IMR-90 (cell line): ENCODE measurements around the gene DNAJB9. TPM values are rescaled to one million over a fixed set of nuclear protein-coding genes. Genes with fewer than 3 reads are reported as not detected.

Source experiments
- ATAC-seq: fragments of 200-7000 bp; cut with Tn5 transposase; 2 replicates; pipeline ENCODE4 v1.9.1; 2020; ENCODE audit warnings: low read depth, mild to moderate bottlenecking, moderate library complexity
- BruUV-seq: library from RNA; stranded (reverse); fragments of 400-500 nt; replicated peaks from 2 replicates; lab custom pipeline; 2021; lab: Mats Ljungman, UMichigan
- CTCF ChIA-PET: fragments of 300-600 bp; formaldehyde crosslinking; extraction: SDS; loops from one replicate; lab custom pipeline; 2021; ENCODE audit warnings: antibody characterized with exemption; lab: Yijun Ruan, JAX
- POLR2A ChIA-PET: fragments of 300-600 bp; sonication (Branson Sonifier 250); formaldehyde crosslinking; loops from one replicate; lab custom pipeline; 2022; ENCODE audit warnings: antibody characterized with exemption; ENCODE audit not compliant: unreplicated experiment; lab: Charles Lee
- DNase-seq: peaks from one replicate; pipeline ENCODE4 v3.0.0; 2013
- H2AFZ ChIP-seq: replicated peaks from 2 replicates; pipeline ENCODE3; 2013; ENCODE audit warnings: low read length, mild to moderate bottlenecking; ENCODE audit not compliant: poor library complexity
- H2AK5ac ChIP-seq: 2 replicates; pipeline ENCODE4 v1.6.1; 2013; ENCODE audit warnings: low read depth, low read length, inconsistent platforms
- H2AK9ac ChIP-seq: replicated peaks from 2 replicates; pipeline ENCODE3; 2013; ENCODE audit warnings: mild to moderate bottlenecking, low read depth, low read length, moderate library complexity; ENCODE audit not compliant: poor library complexity
- H2BK120ac ChIP-seq: 2 replicates; pipeline ENCODE4 v1.6.1; 2013; ENCODE audit warnings: low read depth, low read length, inconsistent platforms
- H2BK15ac ChIP-seq: 3 replicates; pipeline ENCODE4 v1.6.1; 2013; ENCODE audit warnings: low read depth, low read length, inconsistent platforms
- H2BK20ac ChIP-seq: 2 replicates; pipeline ENCODE4 v1.6.1; 2013; ENCODE audit warnings: low read depth, mild to moderate bottlenecking, inconsistent platforms, low read length, moderate library complexity
- H2BK5ac ChIP-seq: 2 replicates; pipeline ENCODE4 v1.6.1; 2013; ENCODE audit warnings: mild to moderate bottlenecking, low read depth, low read length, inconsistent platforms; ENCODE audit not compliant: poor library complexity, severe bottlenecking
- H3K14ac ChIP-seq: replicated peaks from 2 replicates; pipeline ENCODE4 v1.6.1; 2013; ENCODE audit warnings: low read depth, low read length, inconsistent platforms
- H3K18ac ChIP-seq: 2 replicates; pipeline ENCODE4 v1.6.1; 2013; ENCODE audit warnings: low read depth, low read length, control low read depth
- H3K23ac ChIP-seq: 2 replicates; pipeline ENCODE4 v1.6.1; 2013; ENCODE audit warnings: low read depth, low read length, inconsistent platforms
- H3K27ac ChIP-seq: 2 replicates; pipeline ENCODE4 v1.5.1; 2013; ENCODE audit warnings: mild to moderate bottlenecking, control low read depth, low read length; ENCODE audit not compliant: insufficient read depth
- H3K27me3 ChIP-seq: 2 replicates; pipeline ENCODE4 v1.6.1; 2013; ENCODE audit warnings: low read length; ENCODE audit not compliant: control insufficient read depth, insufficient read depth
- H3K36me3 ChIP-seq: 2 replicates; pipeline ENCODE4 v1.6.1; 2013; ENCODE audit warnings: low read length, mixed read lengths; ENCODE audit not compliant: control insufficient read depth, insufficient read depth
- H3K4ac ChIP-seq: 2 replicates; pipeline ENCODE4 v1.6.1; 2013; ENCODE audit warnings: low read depth, low read length, inconsistent platforms
- H3K4me1 ChIP-seq: 2 replicates; pipeline ENCODE4 v1.6.1; 2013; ENCODE audit warnings: low read length, mixed read lengths; ENCODE audit not compliant: control insufficient read depth, insufficient read depth
- H3K4me2 ChIP-seq: 2 replicates; pipeline ENCODE4 v1.6.1; 2013; ENCODE audit warnings: low read depth, mild to moderate bottlenecking, control low read depth, low read length, moderate library complexity
- H3K4me3 ChIP-seq: 2 replicates; pipeline ENCODE4 v1.5.1; 2013; ENCODE audit warnings: low read depth, mild to moderate bottlenecking, control low read depth, low read length, moderate library complexity; ENCODE audit not compliant: insufficient read depth
- H3K56ac ChIP-seq: 2 replicates; pipeline ENCODE4 v1.6.1; 2013; ENCODE audit warnings: low read length, inconsistent platforms; ENCODE audit not compliant: insufficient read depth; ENCODE audit errors: extremely low read depth
- H3K79me1 ChIP-seq, 2 experiments: 2 replicates each; pipeline ENCODE4 v1.6.1; 2013; ENCODE audit warnings: low read length in 2 of 2, inconsistent platforms in 1 of 2, low read depth in 1 of 2
- H3K9ac ChIP-seq: 2 replicates; pipeline ENCODE4 v1.6.1; 2013; ENCODE audit warnings: low read depth, low read length, control low read depth
- H3K9me1 ChIP-seq: 2 replicates; pipeline ENCODE4 v1.6.1; 2013; ENCODE audit warnings: low read length, inconsistent platforms; ENCODE audit not compliant: insufficient read depth
- H3K9me3 ChIP-seq: 2 replicates; pipeline ENCODE4 v1.6.1; 2013; ENCODE audit warnings: low read length; ENCODE audit not compliant: control insufficient read depth, insufficient read depth
- H4K20me1 ChIP-seq: 2 replicates; pipeline ENCODE4 v1.6.1; 2013; ENCODE audit warnings: low read length, inconsistent platforms; ENCODE audit not compliant: insufficient read depth
- H4K5ac ChIP-seq: 2 replicates; pipeline ENCODE4 v1.6.1; 2013; ENCODE audit warnings: mild to moderate bottlenecking, low read depth, low read length, control low read depth
- H4K8ac ChIP-seq, 2 experiments: 2 replicates each; pipeline ENCODE4 v1.6.1; 2013; ENCODE audit warnings: low read depth in 2 of 2, low read length in 2 of 2, control low read depth in 1 of 2, inconsistent platforms in 1 of 2
- H4K91ac ChIP-seq: 2 replicates; pipeline ENCODE4 v1.6.1; 2013; ENCODE audit warnings: low read depth, low read length, inconsistent platforms; ENCODE audit not compliant: insufficient read depth
- ELK1 ChIP-seq: fragments of 150-350 bp; IDR thresholded peaks from 2 replicates; pipeline ENCODE4 v1.6.1; 2016; ENCODE audit warnings: low read depth, mild to moderate bottlenecking, low read length, moderate library complexity, borderline replicate concordance
- MXI1 ChIP-seq: IDR thresholded peaks from 2 replicates; pipeline ENCODE4 v1.6.1; 2012; ENCODE audit warnings: low read depth, mild to moderate bottlenecking, low read length, moderate library complexity, borderline replicate concordance
- RAD21 ChIP-seq: IDR thresholded peaks from 2 replicates; pipeline ENCODE4 v1.6.1; 2012; ENCODE audit warnings: low read length, improper control_type of control experiment
- RCOR1 ChIP-seq: IDR thresholded peaks from 2 replicates; pipeline ENCODE4 v1.6.1; 2012; ENCODE audit warnings: mild to moderate bottlenecking, low read length, improper control_type of control experiment; ENCODE audit not compliant: insufficient replicate concordance
- WGBS, 2 experiments: methylation state at CpG; one replicate each; pipeline versions ENCODE4 v1.1.5 to v1.1.7; 2013; ENCODE audit warnings: missing lambda C conversion rate in 2 of 2; ENCODE audit not compliant: insufficient read length in 1 of 2; ENCODE audit errors: extremely low coverage in 2 of 2; 5-methylcytosine and 5-hydroxymethylcytosine counted together
- dilution Hi-C: fragments of 300-500 bp; cut with HindIII; formaldehyde crosslinking; loops from one replicate; pipeline ENCODE4 v1.14.3; 2018; ENCODE audit warnings: low sequenced_read_pairs; ENCODE audit not compliant: unreplicated experiment
- in situ Hi-C: fragments of 300-500 bp; cut with MboI; formaldehyde crosslinking; loops from 3 replicates; pipeline ENCODE4 v1.14.3; 2019; ENCODE audit warnings: low sequenced_read_pairs, inconsistent platforms, mixed read lengths
- intact Hi-C: fragments of 100-400 bp; cut with micrococcal nuclease; formaldehyde crosslinking; loops from 2 replicates; pipeline ENCODE4 v1.10.0; 2022
- polyA plus RNA-seq, 3 experiments: library from polyadenylated mRNA; depleted of rRNA; stranded (reverse); fragments of >200 nt; gene quantifications; 2 replicates each; pipeline ENCODE4 v1.2.3, GENCODE V29; 2012; ENCODE audit warnings: low replicate concordance in 1 of 3
- total RNA-seq: library from RNA; depleted of rRNA; stranded (reverse); fragments of >200 nt; gene quantifications from 2 replicates; pipeline ENCODE4 v1.2.3, GENCODE V29; 2012

Gene DNAJB9
- total and polyA plus RNA-seq, 2 of the 4 experiments (the other 2 are of a cell fraction) = 3.8 to 44.6 TPM

- dilution Hi-C loops (no loop called here), in situ Hi-C loops (no loop called here), intact Hi-C loops (no loop called here)
- Histone ChIP-seq H2AK9ac (no peak overlapping the region), H3K9me1 (no peaks in the 10 kb centered on the region), H3K27me3 (no peaks in the 10 kb centered on the region), H3K18ac (no peak overlapping the region), H3K9me3 (no peaks in the 10 kb centered on the region), H3K4me3 (no peak overlapping the region), H4K8ac (no peak overlapping the region), H3K4ac (no peak overlapping the region), H3K36me3 (no peaks in the 10 kb centered on the region), H2BK120ac (no peak overlapping the region), H4K91ac (no peak overlapping the region), H3K4me1 (no peaks in the 10 kb centered on the region), H2AFZ (no peak overlapping the region), H2AK5ac (no peak overlapping the region), H2BK5ac (no peak overlapping the region), H4K5ac (no peak overlapping the region), H3K79me1 (no peaks in the 10 kb centered on the region), H2BK15ac (no peak overlapping the region), H3K14ac (no peak overlapping the region), H3K27ac (no peak overlapping the region), H3K23ac (no peak overlapping the region), H2BK20ac (no peak overlapping the region), H3K4me2 (no peak overlapping the region), H4K20me1 (no peaks in the 10 kb centered on the region), H3K9ac (no peak overlapping the region), H3K56ac (no peak overlapping the region)
- BruUV-seq = no TSS peak
- POLR2A ChIA-PET = interaction anchor here (0.5 kb wide), 1 partner anchor 27 kb away, joined by 3 read pairs; no protein-coding TSS in a partner anchor
- ATAC-seq (no peak), DNase-seq (no peak)
- WGBS, 2 experiments = no CpG with 5 or more reads among the region's 3 CpGs
- TF ChIP-seq ELK1 = no peak
- no peak for TF ChIP-seq RAD21
- TF ChIP-seq RCOR1 = no peak
- TF ChIP-seq MXI1 = no peak
- CTCF ChIA-PET = no interaction called here
These were observed 36.0 kb upstream of the DNAJB9 start for GRCh38 chr7:108533712-108534111.
